HEK293 (cell line): Measurements from ENCODE around the gene C5orf46.

Experiments
- BCL11A ChIP-seq: fragments of 450-650 bp; formaldehyde crosslinking; IDR thresholded peaks from 2 replicates; pipeline ENCODE4 v1.5.1; 2016; ENCODE audit warnings: low read depth, missing biosample characterization, missing genetic modification characterization
- CTCF ChIP-seq: fragments of 450-650 bp; formaldehyde crosslinking; IDR thresholded peaks from 2 replicates; pipeline ENCODE4 v1.5.1; 2016; ENCODE audit warnings: missing biosample characterization, missing genetic modification characterization
- HOXC10 ChIP-seq: sonication (generic); formaldehyde crosslinking; IDR thresholded peaks from 2 replicates; pipeline ENCODE4 v1.8.1; 2023; ENCODE audit warnings: mild to moderate bottlenecking, missing genetic modification reagents
- MZF1 ChIP-seq: fragments of 450-650 bp; formaldehyde crosslinking; IDR thresholded peaks from 2 replicates; pipeline ENCODE4 v1.5.1; 2017; ENCODE audit warnings: missing biosample characterization, missing genetic modification characterization, borderline replicate concordance
- ZBTB21 ChIP-seq: fragments of 450-650 bp; formaldehyde crosslinking; IDR thresholded peaks from 2 replicates; pipeline ENCODE4 v1.5.1; 2017; ENCODE audit warnings: missing biosample characterization, missing genetic modification characterization
- ZBTB8A ChIP-seq: fragments of 450-650 bp; formaldehyde crosslinking; IDR thresholded peaks from 2 replicates; pipeline ENCODE4 v1.5.1; 2016; ENCODE audit warnings: missing biosample characterization, missing genetic modification characterization
- ZNF175 ChIP-seq: fragments of 450-650 bp; formaldehyde crosslinking; IDR thresholded peaks from 2 replicates; pipeline ENCODE4 v1.5.1; 2016; ENCODE audit warnings: missing biosample characterization, missing genetic modification characterization

DNA sequence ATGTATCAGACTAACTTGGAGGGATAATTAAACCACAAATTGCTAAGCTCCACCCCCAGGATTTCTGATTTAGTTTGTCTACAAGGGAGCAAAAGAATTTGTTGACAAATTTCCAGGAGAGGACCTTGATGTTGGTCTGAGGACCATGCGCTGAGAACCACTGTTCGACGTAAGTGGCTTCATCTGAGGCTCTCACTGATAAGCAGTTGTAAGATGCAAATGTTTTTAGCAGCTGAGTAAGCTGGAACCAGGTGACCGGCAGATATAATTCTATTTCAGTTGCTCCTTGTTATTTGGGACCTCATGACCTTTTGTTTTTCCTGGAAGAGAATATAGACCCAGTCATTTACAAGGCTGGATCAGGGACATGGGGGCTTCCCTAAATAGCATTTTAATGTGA, 60.7 kb downstream of the C5orf46 start:
- TF ChIP-seq CTCF (tag by site-specific recombination) (no peak), ZNF175 (tag by site-specific recombination) (no peak), BCL11A (tag by site-specific recombination) (no peak), ZBTB21 (no peak), ZBTB8A (tag by site-specific recombination) (no peak), HOXC10 (no peak), MZF1 (tag by site-specific recombination) (no peak)
